Activated T-helper 9 cell treated with anti-CD3 and anti-CD28 coated beads, Interleukin-2, amount 50 U/mL, for 16 hours (primary cell): ENCODE results near the gene ASB10.

Source experiments
- DNase-seq: peaks from one replicate; pipeline ENCODE4 v3.0.0-alpha.2; 2020; ENCODE audit warnings: low read depth

The ASB10 gene

GRCh38 chr7:151166629-151167196, 20.3 kb downstream of the ASB10 start:
- DNase-seq, result no peak

- DNase-seq, result no peak
These were observed 25.3 kb downstream of the ASB10 start for GRCh38 chr7:151161757-151162156.

- no peak for DNase-seq
These were observed 29.3 kb downstream of the ASB10 start for GRCh38 chr7:151157645-151158329.

GRCh38 chr7:151152643-151153513, 34.2 kb downstream of the ASB10 start:
- no peak for DNase-seq

GRCh38 chr7:151150388-151150787, 36.7 kb downstream of the ASB10 start:
- no peak for DNase-seq

GRCh38 chr7:151148319-151149259, 38.5 kb downstream of the ASB10 start:
- no peak for DNase-seq

GRCh38 chr7:151146761-151147160, 40.3 kb downstream of the ASB10 start:
- no peak for DNase-seq

GRCh38 chr7:151144387-151144786, 42.7 kb downstream of the ASB10 start:
- no peak for DNase-seq

GRCh38 chr7:151143261-151144015, 43.6 kb downstream of the ASB10 start:
- DNase-seq, result no peak

- no peak for DNase-seq
These were observed 44.4 kb downstream of the ASB10 start for GRCh38 chr7:151142686-151143040.

- DNase-seq, result no peak
These were observed 45.0 kb downstream of the ASB10 start for GRCh38 chr7:151141855-151142685.

GRCh38 chr7:151141311-151141854, 45.7 kb downstream of the ASB10 start:
- no peak for DNase-seq

GRCh38 chr7:151140826-151141225, 46.2 kb downstream of the ASB10 start:
- DNase-seq, result no peak

GRCh38 chr7:151139791-151140190, 47.3 kb downstream of the ASB10 start:
- no peak for DNase-seq

GRCh38 chr7:151139071-151139790, 47.8 kb downstream of the ASB10 start:
- no peak for DNase-seq

- no peak for DNase-seq
These were observed 48.7 kb downstream of the ASB10 start for GRCh38 chr7:151138153-151138851.

GRCh38 chr7:151137791-151138152, 49.3 kb downstream of the ASB10 start:
- no peak for DNase-seq

- no peak for DNase-seq
These were observed 49.9 kb downstream of the ASB10 start for GRCh38 chr7:151137076-151137675.
